IMR-90 (cell line): ENCODE data around the gene TPSAB1. TPM values are rescaled to one million over a fixed set of nuclear protein-coding genes. Genes with fewer than 3 reads are reported as not detected.

ENCODE experiments used
- ATAC-seq: fragments of 200-7000 bp; cut with Tn5 transposase; 2 replicates; pipeline ENCODE4 v1.9.1; 2020; ENCODE audit warnings: low read depth, mild to moderate bottlenecking, moderate library complexity
- BruUV-seq: library from RNA; stranded (reverse); fragments of 400-500 nt; replicated peaks from 2 replicates; lab custom pipeline; 2021; lab: Mats Ljungman, UMichigan
- CTCF ChIA-PET: fragments of 300-600 bp; formaldehyde crosslinking; extraction: SDS; loops from one replicate; lab custom pipeline; 2021; ENCODE audit warnings: antibody characterized with exemption; lab: Yijun Ruan, JAX
- POLR2A ChIA-PET: fragments of 300-600 bp; sonication (Branson Sonifier 250); formaldehyde crosslinking; loops from one replicate; lab custom pipeline; 2022; ENCODE audit warnings: antibody characterized with exemption; ENCODE audit not compliant: unreplicated experiment; lab: Charles Lee
- DNase-seq: peaks from one replicate; pipeline ENCODE4 v3.0.0; 2013
- H2AFZ ChIP-seq: replicated peaks from 2 replicates; pipeline ENCODE3; 2013; ENCODE audit warnings: low read length, mild to moderate bottlenecking; ENCODE audit not compliant: poor library complexity
- H2AK5ac ChIP-seq: 2 replicates; pipeline ENCODE4 v1.6.1; 2013; ENCODE audit warnings: low read depth, low read length, inconsistent platforms
- H2AK9ac ChIP-seq: replicated peaks from 2 replicates; pipeline ENCODE3; 2013; ENCODE audit warnings: mild to moderate bottlenecking, low read depth, low read length, moderate library complexity; ENCODE audit not compliant: poor library complexity
- H2BK120ac ChIP-seq: 2 replicates; pipeline ENCODE4 v1.6.1; 2013; ENCODE audit warnings: low read depth, low read length, inconsistent platforms
- H2BK15ac ChIP-seq: 3 replicates; pipeline ENCODE4 v1.6.1; 2013; ENCODE audit warnings: low read depth, low read length, inconsistent platforms
- H2BK20ac ChIP-seq: 2 replicates; pipeline ENCODE4 v1.6.1; 2013; ENCODE audit warnings: low read depth, mild to moderate bottlenecking, inconsistent platforms, low read length, moderate library complexity
- H2BK5ac ChIP-seq: 2 replicates; pipeline ENCODE4 v1.6.1; 2013; ENCODE audit warnings: mild to moderate bottlenecking, low read depth, low read length, inconsistent platforms; ENCODE audit not compliant: poor library complexity, severe bottlenecking
- H3K14ac ChIP-seq: replicated peaks from 2 replicates; pipeline ENCODE4 v1.6.1; 2013; ENCODE audit warnings: low read depth, low read length, inconsistent platforms
- H3K18ac ChIP-seq: 2 replicates; pipeline ENCODE4 v1.6.1; 2013; ENCODE audit warnings: low read depth, low read length, control low read depth
- H3K23ac ChIP-seq: 2 replicates; pipeline ENCODE4 v1.6.1; 2013; ENCODE audit warnings: low read depth, low read length, inconsistent platforms
- H3K27ac ChIP-seq: 2 replicates; pipeline ENCODE4 v1.5.1; 2013; ENCODE audit warnings: mild to moderate bottlenecking, control low read depth, low read length; ENCODE audit not compliant: insufficient read depth
- H3K27me3 ChIP-seq: 2 replicates; pipeline ENCODE4 v1.6.1; 2013; ENCODE audit warnings: low read length; ENCODE audit not compliant: control insufficient read depth, insufficient read depth
- H3K36me3 ChIP-seq: 2 replicates; pipeline ENCODE4 v1.6.1; 2013; ENCODE audit warnings: low read length, mixed read lengths; ENCODE audit not compliant: control insufficient read depth, insufficient read depth
- H3K4ac ChIP-seq: 2 replicates; pipeline ENCODE4 v1.6.1; 2013; ENCODE audit warnings: low read depth, low read length, inconsistent platforms
- H3K4me1 ChIP-seq: 2 replicates; pipeline ENCODE4 v1.6.1; 2013; ENCODE audit warnings: low read length, mixed read lengths; ENCODE audit not compliant: control insufficient read depth, insufficient read depth
- H3K4me2 ChIP-seq: 2 replicates; pipeline ENCODE4 v1.6.1; 2013; ENCODE audit warnings: low read depth, mild to moderate bottlenecking, control low read depth, low read length, moderate library complexity
- H3K4me3 ChIP-seq: 2 replicates; pipeline ENCODE4 v1.5.1; 2013; ENCODE audit warnings: low read depth, mild to moderate bottlenecking, control low read depth, low read length, moderate library complexity; ENCODE audit not compliant: insufficient read depth
- H3K56ac ChIP-seq: 2 replicates; pipeline ENCODE4 v1.6.1; 2013; ENCODE audit warnings: low read length, inconsistent platforms; ENCODE audit not compliant: insufficient read depth; ENCODE audit errors: extremely low read depth
- H3K79me1 ChIP-seq, 2 experiments: 2 replicates each; pipeline ENCODE4 v1.6.1; 2013; ENCODE audit warnings: low read length in 2 of 2, inconsistent platforms in 1 of 2, low read depth in 1 of 2
- H3K9ac ChIP-seq: 2 replicates; pipeline ENCODE4 v1.6.1; 2013; ENCODE audit warnings: low read depth, low read length, control low read depth
- H3K9me1 ChIP-seq: 2 replicates; pipeline ENCODE4 v1.6.1; 2013; ENCODE audit warnings: low read length, inconsistent platforms; ENCODE audit not compliant: insufficient read depth
- H3K9me3 ChIP-seq: 2 replicates; pipeline ENCODE4 v1.6.1; 2013; ENCODE audit warnings: low read length; ENCODE audit not compliant: control insufficient read depth, insufficient read depth
- H4K20me1 ChIP-seq: 2 replicates; pipeline ENCODE4 v1.6.1; 2013; ENCODE audit warnings: low read length, inconsistent platforms; ENCODE audit not compliant: insufficient read depth
- H4K5ac ChIP-seq: 2 replicates; pipeline ENCODE4 v1.6.1; 2013; ENCODE audit warnings: mild to moderate bottlenecking, low read depth, low read length, control low read depth
- H4K8ac ChIP-seq, 2 experiments: 2 replicates each; pipeline ENCODE4 v1.6.1; 2013; ENCODE audit warnings: low read depth in 2 of 2, low read length in 2 of 2, control low read depth in 1 of 2, inconsistent platforms in 1 of 2
- H4K91ac ChIP-seq: 2 replicates; pipeline ENCODE4 v1.6.1; 2013; ENCODE audit warnings: low read depth, low read length, inconsistent platforms; ENCODE audit not compliant: insufficient read depth
- CEBPB ChIP-seq: IDR thresholded peaks from 2 replicates; pipeline ENCODE4 v1.6.1; 2012; ENCODE audit warnings: low read depth, low read length, improper control_type of control experiment
- CHD1 ChIP-seq: IDR thresholded peaks from 2 replicates; pipeline ENCODE4 v1.6.1; 2012; ENCODE audit warnings: low read depth, low read length, improper control_type of control experiment
- FOS ChIP-seq: fragments of 150-350 bp; IDR thresholded peaks from 2 replicates; pipeline ENCODE4 v1.6.1; 2016; ENCODE audit warnings: low read depth, low read length
- MAFK ChIP-seq: IDR thresholded peaks from 2 replicates; pipeline ENCODE4 v1.6.1; 2012; ENCODE audit warnings: low read depth, low read length, improper control_type of control experiment
- MAZ ChIP-seq: IDR thresholded peaks from 2 replicates; pipeline ENCODE4 v1.6.1; 2012; ENCODE audit warnings: low read depth, mild to moderate bottlenecking, low read length, improper control_type of control experiment, moderate library complexity, borderline replicate concordance
- MXI1 ChIP-seq: IDR thresholded peaks from 2 replicates; pipeline ENCODE4 v1.6.1; 2012; ENCODE audit warnings: low read depth, mild to moderate bottlenecking, low read length, moderate library complexity, borderline replicate concordance
- WGBS, 2 experiments: methylation state at CpG; one replicate each; pipeline versions ENCODE4 v1.1.5 to v1.1.7; 2013; ENCODE audit warnings: missing lambda C conversion rate in 2 of 2; ENCODE audit not compliant: insufficient read length in 1 of 2; ENCODE audit errors: extremely low coverage in 2 of 2; 5-methylcytosine and 5-hydroxymethylcytosine counted together
- dilution Hi-C: fragments of 300-500 bp; cut with HindIII; formaldehyde crosslinking; loops from one replicate; pipeline ENCODE4 v1.14.3; 2018; ENCODE audit warnings: low sequenced_read_pairs; ENCODE audit not compliant: unreplicated experiment
- in situ Hi-C: fragments of 300-500 bp; cut with MboI; formaldehyde crosslinking; loops from 3 replicates; pipeline ENCODE4 v1.14.3; 2019; ENCODE audit warnings: low sequenced_read_pairs, inconsistent platforms, mixed read lengths
- intact Hi-C: fragments of 100-400 bp; cut with micrococcal nuclease; formaldehyde crosslinking; loops from 2 replicates; pipeline ENCODE4 v1.10.0; 2022
- polyA plus RNA-seq, 3 experiments: library from polyadenylated mRNA; depleted of rRNA; stranded (reverse); fragments of >200 nt; gene quantifications; 2 replicates each; pipeline ENCODE4 v1.2.3, GENCODE V29; 2012; ENCODE audit warnings: low replicate concordance in 1 of 3
- total RNA-seq: library from RNA; depleted of rRNA; stranded (reverse); fragments of >200 nt; gene quantifications from 2 replicates; pipeline ENCODE4 v1.2.3, GENCODE V29; 2012
- TF ChIP-seq, protein P1 (sequence below): fragments of 150-350 bp; IDR thresholded peaks from 2 replicates; pipeline ENCODE4 v1.6.1; 2016; ENCODE audit warnings: low read depth, mild to moderate bottlenecking, low read length, moderate library complexity, borderline replicate concordance

Gene TPSAB1
- total and polyA plus RNA-seq, 2 of the 4 experiments (the other 2 are of a cell fraction) = not detected

DNA sequence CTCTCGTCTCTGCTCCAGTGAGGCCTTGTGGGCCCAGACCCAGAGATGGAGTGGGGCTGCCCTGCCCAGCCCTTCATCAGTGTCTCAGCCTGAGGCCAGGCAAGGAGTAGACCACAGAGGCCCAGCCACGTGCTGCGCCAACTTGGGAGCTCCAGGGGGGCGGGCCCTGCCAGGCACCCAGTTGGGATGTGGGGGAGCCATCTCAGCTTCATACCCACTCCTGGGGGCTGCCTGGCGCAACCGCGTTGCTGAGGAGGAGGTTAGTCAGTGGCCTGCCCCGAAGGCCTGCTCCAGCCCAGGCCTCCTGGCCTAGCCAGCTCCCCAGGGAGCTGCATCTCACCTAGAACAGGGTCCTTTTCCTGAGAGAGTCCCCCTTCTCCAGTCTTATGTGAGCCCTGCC is 27.3 kb upstream of the TPSAB1 start:
- Histone ChIP-seq H3K23ac (no peak overlapping the region), H3K4me3 (no peak overlapping the region), H3K79me1 (no peaks in the 10 kb centered on the region), H3K56ac (no peak overlapping the region), H2BK20ac (no peak overlapping the region), H3K4me1 (no peaks in the 10 kb centered on the region), H3K9me3 (no peaks in the 10 kb centered on the region), H3K18ac (no peak overlapping the region), H2BK15ac (no peak overlapping the region), H3K27me3 (no peaks in the 10 kb centered on the region), H3K36me3 (peaks cover 4% of the 10 kb centered on the region; the same call in 1 of the 2 replicates), H2AFZ (no peak overlapping the region), H3K27ac (no peak overlapping the region), H4K91ac (no peak overlapping the region), H2AK9ac (no peak overlapping the region), H3K14ac (no peak overlapping the region), H2AK5ac (no peak overlapping the region), H4K20me1 (no peaks in the 10 kb centered on the region), H3K4me2 (no peak overlapping the region), H4K8ac (no peak overlapping the region), H3K9ac (no peak overlapping the region), H4K5ac (no peak overlapping the region), H3K4ac (no peak overlapping the region), H2BK120ac (no peak overlapping the region), H3K9me1 (no peaks in the 10 kb centered on the region), H2BK5ac (no peak overlapping the region)
- dilution Hi-C loops (no loop called here), in situ Hi-C loops (loop anchor here (25.0 kb wide), 1 partner anchor 401 kb away; the partner anchor contains the start of gene GNG13), intact Hi-C loops (no loop called here)
- no peak for TF ChIP-seq MAZ
- no peak for TF ChIP-seq MXI1
- no peak for TF ChIP-seq MAFK
- TF ChIP-seq CEBPB = no peak
- TF ChIP-seq FOS = no peak
- TF ChIP-seq CHD1 = no peak
- TF ChIP-seq, protein P1, sequence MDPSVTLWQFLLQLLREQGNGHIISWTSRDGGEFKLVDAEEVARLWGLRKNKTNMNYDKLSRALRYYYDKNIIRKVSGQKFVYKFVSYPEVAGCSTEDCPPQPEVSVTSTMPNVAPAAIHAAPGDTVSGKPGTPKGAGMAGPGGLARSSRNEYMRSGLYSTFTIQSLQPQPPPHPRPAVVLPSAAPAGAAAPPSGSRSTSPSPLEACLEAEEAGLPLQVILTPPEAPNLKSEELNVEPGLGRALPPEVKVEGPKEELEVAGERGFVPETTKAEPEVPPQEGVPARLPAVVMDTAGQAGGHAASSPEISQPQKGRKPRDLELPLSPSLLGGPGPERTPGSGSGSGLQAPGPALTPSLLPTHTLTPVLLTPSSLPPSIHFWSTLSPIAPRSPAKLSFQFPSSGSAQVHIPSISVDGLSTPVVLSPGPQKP = no peak
- DNase-seq = no peak
- BruUV-seq = no TSS peak
- POLR2A ChIA-PET = no interaction called here
- ATAC-seq = no peak
- no CpG with 5 or more reads among the region's 8 CpGs for WGBS, 2 experiments
- CTCF ChIA-PET = no interaction called here
